HG03045 (cell line): Measurements from ENCODE around the gene NFIX.

Source experiments
- ATAC-seq: cut with Tn5 transposase; IDR thresholded peaks from one replicate; pipeline ENCODE4 v1.9.1; 2021; ENCODE audit warnings: mild to moderate bottlenecking, moderate library complexity; ENCODE audit not compliant: unreplicated experiment

NFIX gene

DNA sequence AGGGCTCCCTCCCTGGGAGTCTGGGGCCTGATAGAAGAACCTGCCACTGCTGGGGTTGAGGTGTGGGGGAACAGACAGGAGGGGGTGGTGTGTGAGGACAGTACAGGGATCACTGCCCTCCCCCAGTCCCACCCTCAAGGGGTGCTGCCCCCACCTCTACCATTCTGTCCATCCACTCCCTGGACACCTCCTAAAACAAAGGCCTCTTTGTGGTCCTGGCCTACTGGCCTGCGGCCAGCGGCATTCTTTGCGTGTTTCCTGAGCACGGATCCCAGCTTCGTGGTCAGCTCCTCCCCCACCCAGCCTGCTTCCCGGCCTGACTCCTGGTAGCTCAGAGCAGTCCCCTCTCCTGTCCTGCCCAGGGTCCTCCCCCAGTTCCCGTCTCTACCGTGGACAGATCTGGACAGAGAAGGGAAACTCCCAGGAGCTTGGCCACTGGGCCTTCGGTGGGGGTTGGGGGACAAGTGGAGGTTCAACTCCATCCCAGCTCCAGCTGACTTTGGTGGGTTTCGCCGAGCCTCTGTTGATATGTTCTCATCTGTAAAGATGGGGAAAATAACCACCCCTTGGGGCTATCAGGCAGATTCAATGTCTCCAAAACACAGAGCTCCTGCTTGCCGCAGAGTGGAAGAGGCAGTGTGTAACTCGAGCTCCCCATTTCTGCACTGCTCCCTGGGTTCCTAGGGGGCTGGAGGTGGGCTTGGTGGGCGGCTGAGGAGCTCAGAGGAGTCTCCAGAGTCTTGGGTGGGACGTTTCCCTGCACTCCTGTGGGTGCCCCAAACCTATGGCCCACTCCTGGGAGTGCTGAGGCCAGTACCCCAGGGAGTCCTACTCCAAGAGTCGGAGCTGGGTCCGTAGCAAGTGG lies 58.7 kb downstream of the NFIX start:
- no peak for ATAC-seq

DNA sequence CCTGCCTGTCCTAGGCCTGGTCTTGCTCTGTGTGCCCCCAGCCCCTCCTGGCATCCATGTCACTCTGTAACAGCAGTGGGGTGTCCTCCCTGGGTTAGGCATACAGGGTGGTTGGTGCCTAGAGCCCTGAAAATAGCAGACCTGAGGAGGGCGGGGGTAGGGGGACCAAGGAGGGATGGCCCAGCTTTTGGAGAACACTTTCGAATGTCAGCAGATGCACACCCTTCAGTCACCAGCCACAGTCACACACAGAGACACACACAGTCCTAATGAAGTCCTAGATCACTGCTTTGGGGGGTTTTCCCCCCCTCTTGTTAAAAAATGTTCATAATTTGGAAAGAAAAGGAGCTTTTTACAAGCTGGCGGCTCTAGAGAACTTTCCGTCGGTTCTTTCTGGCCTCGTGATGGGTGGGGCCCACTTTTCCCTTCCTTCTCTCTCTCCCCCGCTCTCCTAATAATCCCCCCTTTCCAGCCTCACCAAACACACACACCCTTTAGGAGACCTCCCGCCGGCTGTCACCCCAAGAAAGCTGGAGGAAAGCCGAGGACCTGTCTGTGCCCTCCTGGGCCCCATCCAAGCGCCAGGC lies 59.4 kb downstream of the NFIX start:
- no peak for ATAC-seq

DNA sequence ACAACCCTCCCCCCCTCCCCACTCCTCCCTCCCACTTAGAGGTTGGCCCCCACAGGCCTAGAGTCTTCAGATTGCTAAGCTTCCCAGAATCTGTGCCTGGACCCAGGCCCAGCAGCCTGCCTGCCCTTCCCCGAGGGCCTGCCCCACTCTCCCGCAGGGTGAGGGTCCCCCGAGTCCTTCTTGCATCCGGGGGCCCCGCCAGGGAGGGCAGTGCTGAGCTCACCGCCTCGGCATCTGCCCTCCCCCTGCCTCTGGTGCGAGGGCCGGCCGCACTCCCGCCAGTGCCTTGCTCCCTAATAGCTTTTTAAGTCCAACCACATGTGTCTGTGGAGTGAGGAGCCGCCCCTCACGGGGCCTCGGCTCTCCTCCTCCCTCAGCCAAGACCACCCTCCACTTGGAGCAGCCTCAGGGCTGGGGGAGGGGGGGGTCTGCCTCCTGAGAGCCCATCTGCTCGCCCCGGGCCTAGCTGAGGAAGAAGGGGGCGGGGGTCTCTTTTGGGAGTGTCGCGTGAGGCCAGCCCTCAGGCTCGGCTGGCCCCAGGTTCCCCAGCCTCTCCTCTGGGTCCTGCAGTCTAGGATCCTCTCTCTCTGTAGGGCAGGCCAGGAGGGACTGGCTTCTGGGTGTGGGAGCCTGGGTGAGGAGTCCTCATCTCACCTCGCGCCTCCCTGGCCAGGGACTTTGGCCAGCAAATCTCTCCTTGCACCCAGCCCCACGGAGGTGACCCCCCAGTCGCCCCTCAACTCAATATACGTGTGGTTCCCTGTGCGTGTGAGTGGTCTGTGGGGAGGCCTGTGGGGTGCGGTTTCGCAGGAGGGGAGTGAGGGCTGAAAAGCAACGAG lies 60.2 kb downstream of the NFIX start:
- ATAC-seq = no peak

DNA sequence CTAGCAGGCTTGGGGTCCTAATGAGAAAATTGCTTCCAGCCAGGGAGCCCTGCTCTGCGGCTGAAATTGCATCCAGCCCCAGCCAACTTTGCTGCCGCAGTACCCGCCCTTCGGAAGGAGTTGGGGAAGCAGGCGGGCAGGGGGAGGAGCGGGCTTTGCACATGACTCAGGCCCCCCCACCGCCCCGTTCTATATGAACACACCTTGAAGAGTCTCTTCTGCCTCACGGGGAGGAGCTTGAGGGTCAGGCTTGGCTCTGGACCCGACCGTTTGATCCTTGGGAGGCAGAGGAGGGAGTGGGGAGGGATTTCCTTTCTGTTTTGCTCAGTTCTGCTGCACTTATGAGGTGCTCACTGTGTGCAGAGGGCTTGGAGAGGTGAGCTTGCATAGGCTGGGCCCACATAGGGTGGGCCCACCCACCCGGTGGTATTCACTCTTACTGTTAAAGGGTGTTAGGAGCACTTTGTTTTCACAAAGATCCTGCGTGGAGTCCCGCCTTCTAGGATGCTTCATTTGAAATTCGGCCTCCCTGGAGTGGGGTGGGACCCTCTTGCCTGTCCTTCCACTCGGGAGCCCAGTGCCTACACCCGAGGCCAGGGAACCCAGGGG lies 60.9 kb downstream of the NFIX start:
- ATAC-seq = no peak

DNA sequence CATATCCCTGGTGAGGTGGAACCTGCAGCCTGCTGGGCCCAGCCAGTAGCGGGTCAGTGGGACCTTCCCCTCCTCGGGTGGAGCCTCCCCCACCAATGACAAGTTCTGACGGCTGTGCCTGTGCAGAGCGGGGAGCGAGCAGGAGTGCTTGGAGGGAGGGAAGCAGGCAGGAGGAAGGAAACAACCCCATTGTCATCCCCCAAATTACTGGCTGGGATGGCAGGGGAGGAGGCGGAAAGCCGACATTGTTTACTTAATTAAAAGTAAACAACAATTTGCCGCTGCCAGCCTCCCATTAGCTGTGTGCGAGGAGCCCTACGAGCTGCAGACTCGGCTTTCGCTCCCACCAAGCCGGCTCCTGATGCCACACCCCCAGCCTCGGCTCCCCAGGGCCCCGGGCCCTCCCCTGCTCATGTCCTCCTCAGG lies 61.9 kb downstream of the NFIX start:
- no peak for ATAC-seq

DNA sequence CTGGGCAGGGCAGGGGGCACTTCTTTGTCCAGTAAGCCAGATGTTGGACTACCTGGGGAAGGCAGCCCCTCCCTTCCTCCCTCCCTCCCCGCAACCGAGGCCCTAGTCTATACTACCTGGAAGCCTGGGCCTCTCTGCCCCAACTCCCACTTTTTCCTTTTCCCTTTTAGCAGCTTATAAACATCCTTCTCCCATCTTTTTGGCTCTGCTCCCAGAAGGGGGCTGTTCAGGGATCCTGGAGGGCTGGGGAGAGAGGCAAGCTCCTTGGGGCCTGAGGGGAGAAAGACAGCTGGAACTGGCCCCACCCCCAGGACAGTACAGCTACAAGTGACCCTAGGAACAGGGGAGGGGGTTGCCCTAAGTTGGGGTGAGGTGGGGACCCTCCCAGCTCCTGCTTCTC lies 62.5 kb downstream of the NFIX start:
- ATAC-seq = no peak

DNA sequence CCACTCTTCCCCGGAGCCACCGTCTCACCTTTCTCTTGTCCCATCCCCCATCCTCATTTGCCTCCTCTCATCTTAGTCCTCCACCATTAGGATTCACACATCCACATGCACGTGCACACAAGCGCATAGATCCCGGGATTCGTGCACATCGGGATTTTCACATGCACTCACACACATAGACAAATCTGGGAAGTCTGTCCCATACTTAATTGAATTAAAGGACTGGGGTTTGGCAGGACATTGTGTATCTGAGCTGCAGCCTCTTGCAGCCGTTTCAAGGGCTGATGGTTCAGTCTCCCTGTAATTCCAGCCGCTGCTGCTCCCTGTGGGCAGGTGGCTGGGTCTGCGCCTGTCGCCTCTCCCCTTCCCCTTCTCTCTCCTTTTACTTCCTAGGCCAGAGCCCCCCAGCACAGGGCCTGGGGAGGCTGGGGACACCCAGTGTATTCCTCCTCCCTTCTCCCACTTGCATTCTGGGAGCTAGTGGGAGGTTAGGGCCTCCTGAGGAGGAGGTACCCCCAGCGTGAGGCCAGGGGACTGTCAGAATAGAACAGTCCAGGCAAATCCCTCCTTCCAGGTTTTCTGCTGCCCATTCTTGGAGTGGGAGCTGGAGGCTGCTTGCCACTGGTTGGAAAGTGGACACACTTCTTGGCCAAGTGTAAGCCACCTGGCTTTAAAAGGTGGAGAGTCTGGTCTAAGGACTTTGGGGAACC lies 63.8 kb downstream of the NFIX start:
- no peak for ATAC-seq

DNA sequence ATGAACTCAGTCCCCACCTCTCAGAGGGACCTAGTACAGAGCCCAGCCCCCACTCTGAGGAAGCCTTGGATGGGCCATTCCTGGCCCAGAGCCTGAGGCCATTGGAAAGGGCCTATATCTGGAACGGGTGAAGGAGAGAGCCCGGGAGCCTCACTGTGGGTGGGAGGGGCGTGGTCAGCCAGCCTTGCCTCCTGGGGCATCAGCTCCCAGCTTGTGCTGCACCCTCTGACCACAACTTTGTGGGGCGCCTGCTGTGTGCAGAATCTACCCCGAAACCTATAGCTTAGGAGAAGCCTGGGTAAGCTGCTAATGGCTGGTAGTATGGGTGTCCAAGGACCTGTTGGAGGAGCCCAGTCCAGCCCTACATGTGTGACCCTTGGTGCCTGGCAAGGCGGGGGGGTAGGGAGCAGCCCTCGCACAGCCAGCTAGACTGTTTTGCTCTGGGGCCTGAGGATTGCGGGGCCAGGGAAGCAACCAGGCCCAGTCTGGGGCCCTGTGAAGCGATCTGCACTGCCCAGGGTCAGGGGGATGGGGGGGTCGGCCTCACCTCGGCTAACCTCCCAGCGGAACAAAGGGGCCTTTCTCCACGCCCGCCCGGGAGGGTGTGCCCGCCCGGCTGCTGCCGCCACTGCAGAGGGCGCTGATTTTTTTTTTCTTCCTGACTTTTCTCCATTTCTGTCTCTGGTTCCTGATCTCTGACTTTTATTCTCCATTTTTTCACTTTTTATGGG lies 65.1 kb downstream of the NFIX start:
- ATAC-seq = no peak

DNA sequence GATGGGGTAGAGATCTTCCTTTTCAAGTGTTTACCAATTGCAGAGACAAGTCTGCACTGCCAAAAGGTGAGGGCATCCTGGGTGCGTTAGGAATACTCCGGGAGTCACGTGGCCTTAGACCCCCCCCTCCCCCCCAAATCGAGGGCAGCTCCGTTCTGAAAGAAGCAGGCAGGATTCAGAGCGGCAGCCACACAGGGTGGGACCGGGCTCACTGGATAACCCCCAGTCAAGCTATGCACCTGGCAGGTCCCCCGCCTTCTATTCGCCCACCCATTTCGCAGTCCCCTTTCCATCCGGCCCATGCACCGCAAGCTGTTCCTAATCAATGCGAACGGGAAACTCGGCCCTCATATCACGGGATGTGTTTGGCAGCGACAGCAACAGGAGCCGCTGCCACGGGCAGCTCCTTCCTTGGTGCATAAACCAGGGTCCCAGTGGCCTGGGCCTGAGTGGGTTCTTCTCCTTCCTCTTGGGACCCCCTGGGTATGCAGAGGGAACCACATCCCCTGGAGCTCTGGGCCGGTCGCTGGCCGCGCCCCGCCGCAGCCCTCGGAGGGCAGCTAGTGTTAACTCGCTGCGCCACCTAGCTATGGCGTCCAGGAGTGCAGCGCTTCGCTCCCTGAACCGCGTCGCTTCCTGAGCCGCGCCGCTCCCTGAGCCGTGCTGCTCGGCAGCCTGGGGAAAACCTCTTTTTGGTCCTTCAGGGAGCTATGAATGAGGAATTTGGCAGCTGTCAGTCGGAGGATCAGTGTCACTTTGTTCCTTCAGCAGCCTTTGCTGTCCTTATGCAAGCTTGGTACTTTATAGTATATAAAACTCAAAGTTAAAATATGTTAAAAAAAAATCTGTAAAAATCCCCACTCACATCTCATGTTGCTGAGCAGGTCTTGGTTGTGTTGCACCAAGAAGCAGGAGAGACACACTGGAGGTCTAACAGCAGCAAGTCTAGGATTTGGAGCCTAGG lies 66.0 kb downstream of the NFIX start:
- ATAC-seq = no peak

DNA sequence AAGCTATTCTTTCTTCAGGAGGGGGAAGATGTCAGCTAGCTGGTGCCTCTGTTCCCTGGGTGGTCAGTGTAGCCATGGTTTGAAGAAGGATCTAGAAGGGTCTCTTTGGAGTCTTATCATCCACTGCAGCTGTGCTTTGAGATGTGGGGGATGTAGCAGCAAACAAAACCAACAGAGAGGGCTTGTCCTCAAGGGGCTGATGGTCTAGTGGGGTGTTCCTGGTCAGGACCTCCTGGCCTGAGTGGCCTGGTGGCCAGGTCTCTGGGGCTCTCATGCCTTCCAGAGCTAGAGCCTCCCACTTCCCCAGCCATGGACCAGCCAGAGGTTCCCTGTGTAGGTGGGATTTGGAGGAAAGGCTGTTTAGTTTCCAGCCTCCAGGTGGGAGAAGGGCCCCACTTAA lies 67.0 kb downstream of the NFIX start:
- ATAC-seq = no peak

DNA sequence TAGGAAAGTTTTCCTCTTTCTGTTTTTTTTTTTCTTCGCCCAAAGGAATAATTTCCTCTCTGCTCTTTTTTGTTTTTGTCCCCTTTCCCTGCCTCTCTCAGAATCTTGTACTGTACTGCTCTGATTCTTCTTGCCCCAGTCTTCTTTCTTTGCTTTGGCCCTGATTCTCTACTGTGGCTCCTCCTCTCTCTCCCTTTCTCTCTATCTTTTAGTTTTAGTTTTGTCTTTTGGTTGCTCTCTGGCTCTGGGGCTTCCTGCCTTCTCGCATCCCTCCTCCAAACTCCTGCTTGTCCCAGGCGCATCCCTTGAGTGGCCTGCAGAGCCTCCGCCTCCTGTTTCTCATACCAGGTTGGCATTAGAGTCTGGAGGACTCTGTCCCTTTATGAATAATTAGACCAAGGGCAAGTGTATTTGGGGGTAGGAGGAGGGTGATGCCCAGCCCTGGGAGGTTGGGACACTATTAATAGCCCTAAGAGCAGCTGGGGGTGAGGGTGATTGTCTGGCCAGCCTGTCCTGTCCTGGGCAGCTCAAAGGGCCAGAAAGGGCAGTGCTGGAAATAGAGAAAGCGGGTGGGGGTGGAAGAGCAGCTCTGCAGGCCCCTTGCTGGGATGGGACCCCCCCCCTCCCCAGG lies 68.3 kb downstream of the NFIX start:
- ATAC-seq = no peak

DNA sequence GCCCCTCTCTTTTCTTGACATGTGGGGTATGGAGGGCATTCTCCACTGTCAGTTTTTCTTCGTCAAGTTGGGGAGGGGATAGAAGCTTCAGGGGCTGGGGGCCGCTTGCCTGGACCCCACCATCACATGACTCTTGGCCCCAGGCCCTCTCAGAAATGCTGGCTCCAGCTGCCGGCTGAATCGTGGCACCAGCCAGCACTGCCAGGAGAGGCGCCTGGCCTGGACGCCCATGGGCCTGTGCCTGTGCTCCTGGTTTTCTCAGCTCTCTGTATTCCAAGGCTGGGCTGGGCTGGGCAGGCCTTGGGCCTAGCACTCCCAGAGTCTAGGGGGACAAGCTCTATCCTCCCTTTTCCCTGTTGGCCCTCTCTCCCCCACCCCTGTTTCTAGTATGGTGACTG lies 68.8 kb downstream of the NFIX start:
- no peak for ATAC-seq

DNA sequence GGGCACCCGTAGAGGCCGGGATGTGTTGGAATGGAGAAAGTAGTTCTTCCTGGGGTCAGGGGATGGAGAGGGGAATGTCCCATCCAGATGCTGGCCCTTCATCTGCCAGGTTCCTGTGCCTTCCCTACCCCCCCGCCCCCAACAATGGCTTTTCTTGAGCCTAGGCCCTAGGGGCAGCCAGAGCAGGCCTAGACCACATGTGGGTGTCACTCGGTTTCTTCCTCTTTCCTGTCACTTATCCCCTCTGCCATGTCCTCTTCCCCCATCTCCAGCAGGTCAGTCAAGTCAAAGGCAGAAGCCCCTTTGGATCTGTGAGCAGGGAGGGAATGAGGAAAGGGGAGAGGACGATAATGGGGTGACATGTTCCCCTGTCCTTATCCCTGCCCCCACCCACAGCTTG lies 71.0 kb downstream of the NFIX start:
- ATAC-seq = no peak

DNA sequence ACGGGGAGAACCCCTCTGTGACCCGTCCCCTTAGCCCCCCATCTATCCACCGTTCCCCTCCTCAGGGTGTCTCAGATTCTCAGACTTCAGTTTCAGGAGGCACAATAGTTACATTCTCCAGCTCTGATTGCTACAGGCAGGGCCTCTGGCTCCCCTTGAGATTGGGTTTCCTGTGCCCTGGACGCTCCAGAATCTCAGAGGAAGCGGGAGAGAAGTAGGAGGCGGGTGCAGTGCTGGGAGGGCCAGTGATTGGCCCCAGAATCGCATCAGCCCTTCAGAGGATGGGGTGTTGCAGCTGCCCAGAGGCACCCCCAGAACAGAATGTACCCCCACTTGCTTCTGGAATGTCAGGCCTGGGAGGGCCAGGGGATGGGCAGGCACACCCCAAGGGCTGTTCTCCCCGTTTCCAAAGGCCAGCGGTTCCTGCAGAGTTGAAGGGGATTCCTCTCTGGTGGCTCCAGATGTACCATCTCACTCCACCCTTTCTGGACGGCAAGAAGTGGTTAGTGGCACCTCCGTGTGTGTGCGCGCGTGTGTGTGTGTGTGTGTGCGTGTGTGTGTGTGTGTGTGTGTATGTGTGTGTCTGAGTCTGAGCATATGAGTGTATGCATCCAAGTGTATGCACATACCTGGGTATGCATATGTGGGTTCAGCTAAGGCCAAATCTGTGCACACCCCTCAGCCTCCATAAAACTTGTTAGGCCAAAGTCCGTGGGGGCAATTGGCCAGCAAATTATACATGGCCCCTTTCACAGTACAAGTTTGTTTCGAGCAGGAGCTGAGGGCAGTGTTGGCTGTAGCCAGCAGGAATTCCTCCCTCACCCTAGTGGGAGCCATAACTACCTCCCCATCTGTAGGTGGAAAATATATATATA lies 71.9 kb downstream of the NFIX start:
- ATAC-seq = no peak

DNA sequence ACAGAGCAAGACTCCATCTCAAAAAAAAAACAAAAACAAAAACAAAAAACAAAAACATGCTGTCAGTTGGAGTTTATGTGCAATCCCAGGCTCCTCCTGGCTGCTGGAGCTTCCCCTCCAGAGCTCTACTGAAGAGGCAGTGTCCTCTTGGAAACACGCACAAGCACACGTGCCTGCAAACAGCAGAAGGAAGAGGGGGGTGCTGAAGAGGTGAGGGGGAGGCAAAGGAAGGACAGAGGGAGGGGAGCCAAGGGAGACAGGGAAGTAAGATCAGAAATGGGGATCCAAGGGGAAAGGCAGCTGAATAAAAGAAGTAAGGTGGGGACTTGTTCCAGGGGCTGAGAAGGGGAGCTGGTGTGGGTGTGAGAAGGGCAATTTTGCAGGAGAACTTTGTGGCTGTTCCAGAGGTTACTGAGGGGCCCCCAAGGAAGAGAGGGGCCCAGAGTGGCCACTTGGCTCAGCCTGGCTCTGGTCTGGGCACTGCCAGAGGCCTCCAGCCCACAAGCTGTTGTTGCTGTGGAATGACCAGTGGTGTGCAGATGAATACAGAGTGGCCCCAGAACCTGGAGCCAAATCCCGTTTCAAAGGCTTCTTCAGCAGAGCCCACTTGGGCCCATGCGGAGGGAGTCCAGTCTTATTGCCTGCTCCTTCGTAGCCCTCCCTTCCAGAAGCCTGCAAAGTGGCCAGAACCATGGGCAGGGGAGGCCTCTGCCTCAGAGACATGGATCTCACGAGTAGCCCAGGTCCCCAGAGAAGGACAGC lies 73.0 kb downstream of the NFIX start:
- ATAC-seq = no peak

DNA sequence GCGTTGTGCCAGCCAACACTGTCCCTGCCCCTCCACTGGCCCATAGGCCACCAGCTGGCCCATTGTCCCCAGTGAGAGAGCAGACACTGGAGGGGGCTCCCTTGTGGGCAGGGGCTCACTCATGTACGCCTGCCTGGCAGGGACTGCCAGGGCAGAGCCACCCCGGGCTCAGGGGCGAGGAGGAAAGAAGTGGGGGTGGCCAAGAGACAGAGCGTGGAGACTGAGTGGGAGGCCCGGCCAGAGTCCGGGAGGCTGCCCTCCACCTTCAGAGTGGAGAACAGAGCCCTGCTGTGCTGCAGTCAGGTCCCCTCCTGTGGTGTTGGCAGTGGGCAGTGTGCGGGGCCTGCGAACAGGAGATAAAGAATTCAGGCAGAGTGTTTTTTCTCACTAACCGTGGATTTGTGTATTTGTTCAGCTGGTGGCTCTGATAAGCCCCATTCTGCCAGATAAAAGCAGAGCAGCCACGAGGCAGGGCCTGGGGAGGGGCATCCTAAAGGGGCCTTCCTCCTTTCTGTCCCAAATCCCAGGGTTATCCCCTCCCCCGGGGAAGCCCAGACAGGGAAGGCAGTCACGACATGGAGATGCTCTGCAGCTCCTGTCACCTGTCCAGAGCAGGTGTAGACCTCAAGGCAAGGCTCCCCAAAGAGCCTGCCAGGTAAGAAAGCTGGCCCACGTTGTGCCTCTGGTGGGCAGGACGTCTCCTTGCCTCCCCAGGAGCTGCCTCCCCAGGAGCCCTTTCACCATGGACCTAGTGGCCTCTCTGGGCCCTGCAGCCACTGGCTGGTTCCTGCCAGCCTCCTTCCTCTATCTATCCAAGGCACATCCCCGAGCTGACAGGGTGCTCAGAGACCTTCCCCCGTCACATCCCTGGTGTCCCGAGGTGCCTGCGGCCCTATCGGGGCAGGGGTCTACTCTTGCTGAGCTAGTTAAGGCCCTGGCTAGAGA lies 74.4 kb downstream of the NFIX start:
- ATAC-seq = no peak
